HL-60 (cell line): ENCODE results near the gene SPATA33.
A peak's percentile ranks its signal among the peaks of the same experiment; 100 is the strongest.

ENCODE experiments used
- DNase-seq, 2 experiments: peaks; one replicate each; pipeline ENCODE4 v3.0.0-alpha.2; 2010 to 2020; ENCODE audit warnings: low read depth in 1 of 2, low spot score in 1 of 2
- H3K27ac ChIP-seq: fragments of 250-450 bp; sonication (Bioruptor Pico); replicated peaks from 2 replicates; pipeline ENCODE4 v1.5.1; 2020; ENCODE audit warnings: mild to moderate bottlenecking, moderate library complexity
- H3K27me3 ChIP-seq: fragments of 250-450 bp; sonication (Bioruptor Pico); 2 replicates; pipeline ENCODE4 v1.5.1; 2021; ENCODE audit warnings: mild to moderate bottlenecking, moderate library complexity; ENCODE audit not compliant: insufficient read depth, poor library complexity, severe bottlenecking
- H3K4me3 ChIP-seq: replicated peaks from 2 replicates; pipeline ENCODE4 v1.5.1; 2011; ENCODE audit warnings: mild to moderate bottlenecking, control low read depth, low read length; ENCODE audit not compliant: insufficient read depth
- GABPA ChIP-seq: IDR thresholded peaks from 2 replicates; pipeline ENCODE4 v1.6.1; 2012; ENCODE audit warnings: low read depth
- POLR2AphosphoS5 ChIP-seq: IDR thresholded peaks from 2 replicates; pipeline ENCODE4 v1.6.1; 2012; ENCODE audit warnings: low read depth
- SPI1 ChIP-seq: IDR thresholded peaks from 2 replicates; pipeline ENCODE4 v1.6.1; 2012; ENCODE audit warnings: low read depth, mild to moderate bottlenecking, borderline replicate concordance
- TF ChIP-seq, protein P1 (sequence below): IDR thresholded peaks from one replicate; pipeline ENCODE4 v1.5.1; 2011; ENCODE audit warnings: low read length, control low read depth, inconsistent platforms; ENCODE audit not compliant: insufficient read depth
- TF ChIP-seq, protein P2 (sequence below): IDR thresholded peaks from 2 replicates; pipeline ENCODE4 v1.6.1; 2012; ENCODE audit warnings: low read depth; ENCODE audit not compliant: insufficient replicate concordance

The SPATA33 gene

DNA sequence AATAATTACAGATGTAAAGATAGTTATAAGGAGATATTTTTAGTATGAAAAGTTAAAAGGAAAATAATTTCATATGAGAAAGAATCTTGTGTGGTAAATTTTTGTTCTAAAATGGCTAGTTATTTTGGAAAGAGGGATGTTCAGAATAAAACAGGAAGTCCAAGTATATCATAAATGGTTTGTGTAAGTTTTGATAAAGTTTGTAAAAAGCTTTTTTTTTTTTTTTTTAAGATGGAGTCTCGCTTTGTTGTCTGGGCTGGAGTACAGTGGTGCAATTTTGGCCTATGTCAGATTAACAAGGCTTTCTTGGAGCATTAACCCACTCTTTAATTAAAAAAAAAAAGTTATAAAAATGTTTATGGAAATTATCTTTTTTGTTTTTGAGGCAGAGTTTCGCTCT, 20.6 kb downstream of the SPATA33 start:
- no peak overlapping the region for H3K4me3 ChIP-seq
- TF ChIP-seq, protein P1, sequence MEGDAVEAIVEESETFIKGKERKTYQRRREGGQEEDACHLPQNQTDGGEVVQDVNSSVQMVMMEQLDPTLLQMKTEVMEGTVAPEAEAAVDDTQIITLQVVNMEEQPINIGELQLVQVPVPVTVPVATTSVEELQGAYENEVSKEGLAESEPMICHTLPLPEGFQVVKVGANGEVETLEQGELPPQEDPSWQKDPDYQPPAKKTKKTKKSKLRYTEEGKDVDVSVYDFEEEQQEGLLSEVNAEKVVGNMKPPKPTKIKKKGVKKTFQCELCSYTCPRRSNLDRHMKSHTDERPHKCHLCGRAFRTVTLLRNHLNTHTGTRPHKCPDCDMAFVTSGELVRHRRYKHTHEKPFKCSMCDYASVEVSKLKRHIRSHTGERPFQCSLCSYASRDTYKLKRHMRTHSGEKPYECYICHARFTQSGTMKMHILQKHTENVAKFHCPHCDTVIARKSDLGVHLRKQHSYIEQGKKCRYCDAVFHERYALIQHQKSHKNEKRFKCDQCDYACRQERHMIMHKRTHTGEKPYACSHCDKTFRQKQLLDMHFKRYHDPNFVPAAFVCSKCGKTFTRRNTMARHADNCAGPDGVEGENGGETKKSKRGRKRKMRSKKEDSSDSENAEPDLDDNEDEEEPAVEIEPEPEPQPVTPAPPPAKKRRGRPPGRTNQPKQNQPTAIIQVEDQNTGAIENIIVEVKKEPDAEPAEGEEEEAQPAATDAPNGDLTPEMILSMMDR = no peak
- TF ChIP-seq SPI1 (no peak), POLR2AphosphoS5 (no peak), GABPA (no peak)
- TF ChIP-seq, protein P2, sequence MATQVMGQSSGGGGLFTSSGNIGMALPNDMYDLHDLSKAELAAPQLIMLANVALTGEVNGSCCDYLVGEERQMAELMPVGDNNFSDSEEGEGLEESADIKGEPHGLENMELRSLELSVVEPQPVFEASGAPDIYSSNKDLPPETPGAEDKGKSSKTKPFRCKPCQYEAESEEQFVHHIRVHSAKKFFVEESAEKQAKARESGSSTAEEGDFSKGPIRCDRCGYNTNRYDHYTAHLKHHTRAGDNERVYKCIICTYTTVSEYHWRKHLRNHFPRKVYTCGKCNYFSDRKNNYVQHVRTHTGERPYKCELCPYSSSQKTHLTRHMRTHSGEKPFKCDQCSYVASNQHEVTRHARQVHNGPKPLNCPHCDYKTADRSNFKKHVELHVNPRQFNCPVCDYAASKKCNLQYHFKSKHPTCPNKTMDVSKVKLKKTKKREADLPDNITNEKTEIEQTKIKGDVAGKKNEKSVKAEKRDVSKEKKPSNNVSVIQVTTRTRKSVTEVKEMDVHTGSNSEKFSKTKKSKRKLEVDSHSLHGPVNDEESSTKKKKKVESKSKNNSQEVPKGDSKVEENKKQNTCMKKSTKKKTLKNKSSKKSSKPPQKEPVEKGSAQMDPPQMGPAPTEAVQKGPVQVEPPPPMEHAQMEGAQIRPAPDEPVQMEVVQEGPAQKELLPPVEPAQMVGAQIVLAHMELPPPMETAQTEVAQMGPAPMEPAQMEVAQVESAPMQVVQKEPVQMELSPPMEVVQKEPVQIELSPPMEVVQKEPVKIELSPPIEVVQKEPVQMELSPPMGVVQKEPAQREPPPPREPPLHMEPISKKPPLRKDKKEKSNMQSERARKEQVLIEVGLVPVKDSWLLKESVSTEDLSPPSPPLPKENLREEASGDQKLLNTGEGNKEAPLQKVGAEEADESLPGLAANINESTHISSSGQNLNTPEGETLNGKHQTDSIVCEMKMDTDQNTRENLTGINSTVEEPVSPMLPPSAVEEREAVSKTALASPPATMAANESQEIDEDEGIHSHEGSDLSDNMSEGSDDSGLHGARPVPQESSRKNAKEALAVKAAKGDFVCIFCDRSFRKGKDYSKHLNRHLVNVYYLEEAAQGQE = no peak
- no peaks in the 10 kb centered on the region for H3K27me3 ChIP-seq
- H3K27ac ChIP-seq = no peak overlapping the region
- DNase-seq = no peak

DNA sequence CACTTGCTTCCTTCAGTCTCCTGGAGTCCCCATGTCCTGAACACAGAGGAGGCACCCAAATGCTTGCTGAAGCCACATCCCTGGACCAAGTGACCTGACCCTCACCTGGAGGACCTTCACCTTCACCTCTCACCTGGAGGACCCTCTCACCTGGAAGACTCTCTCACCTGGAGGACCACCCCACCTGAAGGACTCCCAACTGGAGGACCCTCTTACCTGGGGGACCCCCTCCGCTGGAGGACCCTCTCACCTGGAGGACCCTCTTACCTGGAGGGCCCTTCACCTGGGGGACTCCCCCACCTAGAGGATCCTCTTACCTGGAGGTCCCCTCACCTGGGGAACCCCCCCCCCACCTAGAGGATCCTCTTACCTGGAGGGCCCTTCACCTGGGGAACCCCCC, 28.3 kb downstream of the SPATA33 start:
- Histone ChIP-seq H3K27me3 (no peaks in the 10 kb centered on the region), H3K27ac (no peak overlapping the region), H3K4me3 (no peak overlapping the region)
- DNase-seq = no peak
- TF ChIP-seq, protein P2 = no peak
- TF ChIP-seq POLR2AphosphoS5 (no peak), GABPA (no peak), SPI1 (no peak)
- TF ChIP-seq, protein P1 = no peak

DNA sequence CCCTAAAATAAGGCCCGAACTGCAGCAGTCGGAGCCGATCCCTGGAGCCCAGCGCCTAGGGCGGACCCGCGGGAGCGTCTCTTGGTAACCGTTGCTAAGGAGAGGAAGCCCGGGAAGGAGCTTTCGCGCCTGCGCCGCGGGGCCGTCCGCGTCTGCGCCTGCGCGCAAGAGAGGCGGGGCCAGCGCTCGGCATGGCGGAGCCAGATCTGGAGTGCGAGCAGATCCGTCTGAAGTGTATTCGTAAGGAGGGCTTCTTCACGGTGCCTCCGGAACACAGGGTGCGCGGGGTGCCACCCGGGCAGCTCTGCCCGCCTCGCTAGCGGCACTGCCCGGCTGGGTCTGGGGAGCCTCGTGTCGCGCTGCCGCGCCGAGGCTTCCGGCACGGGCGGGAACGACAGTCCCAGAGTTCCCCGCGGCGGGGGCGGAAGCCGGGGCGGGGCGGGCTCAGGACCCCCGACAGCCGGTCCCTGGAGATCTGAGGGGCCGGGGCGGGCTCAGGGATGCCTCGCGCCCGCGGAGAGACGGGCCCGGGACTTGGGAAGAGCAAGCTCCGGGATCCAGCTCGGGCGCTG, 29.0 kb downstream of the SPATA33 start, which contains the start of gene CDK10:
Gene CDK10 (plus strand): TSS at position 170 of the 572 bp plus-strand sequence. CDS start 22 bp downstream, at position 192.
- DNase-seq = peak; percentile 48 to 73
- no peaks in the 10 kb centered on the region for H3K27me3 ChIP-seq
- TF ChIP-seq, protein P1 = no peak
- TF ChIP-seq POLR2AphosphoS5 = peak; percentile 42; the same call in 1 of the 2 replicates
- peak within 1 kb of the TSS; percentile 80 for H3K27ac ChIP-seq
- H3K4me3 ChIP-seq = peak within 1 kb of the TSS; percentile 66
